Mesendoderm (in vitro differentiated cells): ENCODE data around the gene NOD1.
A peak's percentile ranks its signal among the peaks of the same experiment; 100 is the strongest.

Source experiments
- DNase-seq: peaks from one replicate; pipeline ENCODE4 v3.0.0; 2013
- H2AK5ac ChIP-seq: 2 replicates; pipeline ENCODE4 v1.6.1; 2013; ENCODE audit warnings: low read length, inconsistent platforms
- H2BK120ac ChIP-seq: 2 replicates; pipeline ENCODE4 v1.6.1; 2013; ENCODE audit warnings: low read depth, mild to moderate bottlenecking, low read length, moderate library complexity, mixed read lengths
- H2BK15ac ChIP-seq: replicated peaks from 2 replicates; pipeline ENCODE4 v1.6.1; 2013; ENCODE audit warnings: low read depth, mild to moderate bottlenecking, moderate library complexity
- H2BK5ac ChIP-seq: 2 replicates; pipeline ENCODE4 v1.6.1; 2013; ENCODE audit warnings: low read length, inconsistent platforms
- H3K18ac ChIP-seq: 2 replicates; pipeline ENCODE4 v1.6.1; 2013; ENCODE audit warnings: mild to moderate bottlenecking, low read length, mixed read lengths
- H3K23ac ChIP-seq: one replicate; pipeline ENCODE4 v1.6.1; 2013; ENCODE audit warnings: low read length
- H3K27ac ChIP-seq: 2 replicates; pipeline ENCODE4 v1.5.1; 2013; ENCODE audit warnings: low read depth, mild to moderate bottlenecking, inconsistent platforms, low read length, moderate library complexity
- H3K27me3 ChIP-seq: 2 replicates; pipeline ENCODE4 v1.6.1; 2013; ENCODE audit warnings: low read length, control low read depth, mild to moderate bottlenecking, inconsistent platforms; ENCODE audit not compliant: insufficient read depth, poor library complexity
- H3K36me3 ChIP-seq: 2 replicates; pipeline ENCODE4 v1.6.1; 2013; ENCODE audit warnings: low read length, inconsistent platforms; ENCODE audit not compliant: control insufficient read depth, insufficient read depth
- H3K4ac ChIP-seq: one replicate; pipeline ENCODE4 v1.6.1; 2013; ENCODE audit warnings: low read depth, mild to moderate bottlenecking, low read length, moderate library complexity
- H3K4me1 ChIP-seq: 2 replicates; pipeline ENCODE4 v1.6.1; 2013; ENCODE audit warnings: low read depth, low read length, inconsistent platforms; ENCODE audit not compliant: control insufficient read depth
- H3K4me2 ChIP-seq: 2 replicates; pipeline ENCODE4 v1.6.1; 2013; ENCODE audit warnings: low read length
- H3K4me3 ChIP-seq: 2 replicates; pipeline ENCODE4 v1.5.1; 2013; ENCODE audit warnings: mild to moderate bottlenecking, low read length
- H3K56ac ChIP-seq: one replicate; pipeline ENCODE4 v1.6.1; 2013; ENCODE audit warnings: low read length
- H3K79me1 ChIP-seq: 2 replicates; pipeline ENCODE4 v1.6.1; 2013; ENCODE audit warnings: low read length, inconsistent platforms
- H3K79me2 ChIP-seq: 2 replicates; pipeline ENCODE4 v1.6.1; 2013; ENCODE audit warnings: mild to moderate bottlenecking, low read length; ENCODE audit not compliant: control insufficient read depth, insufficient read depth
- H3K9ac ChIP-seq: 2 replicates; pipeline ENCODE4 v1.6.1; 2013; ENCODE audit warnings: low read length, inconsistent platforms
- H4K5ac ChIP-seq: one replicate; pipeline ENCODE4 v1.6.1; 2013; ENCODE audit warnings: low read length
- H4K8ac ChIP-seq: one replicate; pipeline ENCODE4 v1.6.1; 2013; ENCODE audit warnings: low read depth, mild to moderate bottlenecking, control low read depth, low read length, moderate library complexity
- WGBS: extraction: QIAGEN DNeasy Blood & Tissue Kit; methylation state at CpG from one replicate; pipeline ENCODE4 v1.1.7; 2013; ENCODE audit warnings: low lambda C conversion rate, missing lambda C conversion rate; ENCODE audit not compliant: insufficient coverage; ENCODE audit errors: extremely low coverage; 5-methylcytosine and 5-hydroxymethylcytosine counted together

Gene NOD1

GRCh38 chr7:30462179-30462578 is 16.4 kb downstream of the NOD1 start:
- H3K79me1 ChIP-seq = peaks cover 2% of the 10 kb centered on the region
- no peak overlapping the region for H3K4me3 ChIP-seq
- H3K9ac ChIP-seq = no peak overlapping the region
- no peak overlapping the region for H4K8ac ChIP-seq
- H3K27me3 ChIP-seq = no peaks in the 10 kb centered on the region
- H3K4me2 ChIP-seq = no peak overlapping the region
- H2BK15ac ChIP-seq = no peak overlapping the region
- no peaks in the 10 kb centered on the region for H3K79me2 ChIP-seq
- no peak overlapping the region for H3K4ac ChIP-seq
- no peaks in the 10 kb centered on the region for H3K36me3 ChIP-seq
- no peaks in the 10 kb centered on the region for H3K4me1 ChIP-seq
- no peak for DNase-seq
- no peak overlapping the region for H3K27ac ChIP-seq
- WGBS = no CpG with 5 or more reads among the region's 1 CpG
- H2BK120ac ChIP-seq = no peak overlapping the region
- no peak overlapping the region for H2AK5ac ChIP-seq
- no peak overlapping the region for H3K56ac ChIP-seq
- no peak overlapping the region for H3K18ac ChIP-seq
- H4K5ac ChIP-seq = no peak overlapping the region
- no peak overlapping the region for H3K23ac ChIP-seq
- H2BK5ac ChIP-seq = no peak overlapping the region

GRCh38 chr7:30460246-30460633 is 18.3 kb downstream of the NOD1 start:
- Histone ChIP-seq H3K18ac (no peak overlapping the region), H3K27ac (no peak overlapping the region), H3K4me3 (no peak overlapping the region), H2AK5ac (no peak overlapping the region), H2BK5ac (no peak overlapping the region), H3K9ac (no peak overlapping the region), H4K5ac (no peak overlapping the region), H3K36me3 (no peaks in the 10 kb centered on the region), H4K8ac (no peak overlapping the region), H3K4me1 (no peaks in the 10 kb centered on the region), H3K79me1 (peaks cover 2% of the 10 kb centered on the region), H3K56ac (no peak overlapping the region), H3K27me3 (no peaks in the 10 kb centered on the region), H3K79me2 (no peaks in the 10 kb centered on the region), H3K23ac (no peak overlapping the region), H2BK15ac (no peak overlapping the region), H3K4ac (no peak overlapping the region), H3K4me2 (no peak overlapping the region), H2BK120ac (no peak overlapping the region)
- DNase-seq = no peak
- WGBS = no CpG with 5 or more reads among the region's 4 CpGs

- Histone ChIP-seq H3K4ac (no peak overlapping the region), H4K5ac (no peak overlapping the region), H2BK15ac (no peak overlapping the region), H2BK5ac (no peak overlapping the region), H3K9ac (no peak overlapping the region), H3K79me1 (peaks cover 2% of the 10 kb centered on the region), H2BK120ac (no peak overlapping the region), H3K27ac (no peak overlapping the region), H3K18ac (no peak overlapping the region), H3K4me2 (no peak overlapping the region), H3K56ac (no peak overlapping the region), H3K27me3 (no peaks in the 10 kb centered on the region), H2AK5ac (no peak overlapping the region), H3K79me2 (no peaks in the 10 kb centered on the region), H3K36me3 (no peaks in the 10 kb centered on the region), H3K4me1 (no peaks in the 10 kb centered on the region), H4K8ac (no peak overlapping the region), H3K23ac (no peak overlapping the region), H3K4me3 (no peak overlapping the region)
- no peak for DNase-seq
- no CpG with 5 or more reads among the region's 9 CpGs for WGBS
These were observed 18.9 kb downstream of the NOD1 start for GRCh38 chr7:30459591-30460245.

GRCh38 chr7:30458311-30458710 is 20.3 kb downstream of the NOD1 start:
- H3K56ac ChIP-seq = no peak overlapping the region
- no CpG with 5 or more reads among the region's 1 CpG for WGBS
- no peak overlapping the region for H3K4me3 ChIP-seq

DNA sequence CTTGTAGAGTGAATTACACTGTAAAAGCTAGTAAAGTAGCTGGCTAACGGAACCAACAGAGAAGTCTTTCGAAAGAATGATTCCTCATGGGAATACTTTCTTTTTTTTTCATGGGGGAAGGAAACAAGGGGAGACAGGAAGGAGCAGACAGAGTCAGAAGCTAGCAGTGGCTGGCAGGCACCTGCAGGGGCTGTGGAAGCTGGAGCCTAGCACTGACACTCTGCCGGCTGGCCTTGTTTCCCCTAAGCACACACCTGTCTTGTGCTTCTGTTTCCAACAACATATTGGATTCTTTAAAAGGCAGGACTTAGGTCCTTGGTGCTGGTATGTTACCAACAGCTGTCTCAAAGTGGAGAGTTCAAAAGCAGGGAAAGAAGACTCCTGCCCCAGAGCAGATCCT is 24.7 kb downstream of the NOD1 start:
- H2BK15ac ChIP-seq = no peak overlapping the region
- H3K9ac ChIP-seq = no peak overlapping the region
- H3K4ac ChIP-seq = no peak overlapping the region
- H3K79me2 ChIP-seq = no peaks in the 10 kb centered on the region
- H3K79me1 ChIP-seq = no peaks in the 10 kb centered on the region
- H3K56ac ChIP-seq = no peak overlapping the region
- no peak overlapping the region for H4K5ac ChIP-seq
- no peak overlapping the region for H3K4me3 ChIP-seq
- no peak overlapping the region for H3K18ac ChIP-seq
- no peaks in the 10 kb centered on the region for H3K27me3 ChIP-seq
- no peak overlapping the region for H3K4me2 ChIP-seq
- H3K36me3 ChIP-seq = no peaks in the 10 kb centered on the region
- no peaks in the 10 kb centered on the region for H3K4me1 ChIP-seq
- no peak overlapping the region for H2BK120ac ChIP-seq
- H3K23ac ChIP-seq = no peak overlapping the region
- DNase-seq = no peak
- H3K27ac ChIP-seq = no peak overlapping the region
- no peak overlapping the region for H4K8ac ChIP-seq
- no peak overlapping the region for H2BK5ac ChIP-seq
- no peak overlapping the region for H2AK5ac ChIP-seq
- no CpG with 5 or more reads among the region's 3 CpGs for WGBS

More at GRCh38 chr7:30458311-30458710, 20.3 kb downstream of the NOD1 start:
- Histone ChIP-seq H4K5ac (no peak overlapping the region), H3K4ac (no peak overlapping the region), H3K36me3 (no peaks in the 10 kb centered on the region), H3K27me3 (no peaks in the 10 kb centered on the region), H2BK15ac (no peak overlapping the region), H4K8ac (no peak overlapping the region), H3K4me2 (no peak overlapping the region), H3K79me1 (no peaks in the 10 kb centered on the region), H3K9ac (no peak overlapping the region), H2BK120ac (no peak overlapping the region), H2AK5ac (no peak overlapping the region), H3K79me2 (no peaks in the 10 kb centered on the region), H3K23ac (no peak overlapping the region), H3K27ac (no peak overlapping the region), H3K4me1 (no peaks in the 10 kb centered on the region), H3K18ac (no peak overlapping the region), H2BK5ac (no peak overlapping the region)
- no peak for DNase-seq

- Histone ChIP-seq H3K4me3 (no peak overlapping the region), H3K9ac (no peak overlapping the region), H3K36me3 (no peaks in the 10 kb centered on the region), H4K8ac (no peak overlapping the region), H3K79me2 (no peaks in the 10 kb centered on the region), H2BK120ac (no peak overlapping the region), H3K27me3 (no peaks in the 10 kb centered on the region), H3K4me1 (no peaks in the 10 kb centered on the region), H3K18ac (no peak overlapping the region), H2BK5ac (no peak overlapping the region), H3K4me2 (no peak overlapping the region), H3K79me1 (no peaks in the 10 kb centered on the region), H3K4ac (no peak overlapping the region), H3K27ac (no peak overlapping the region), H2BK15ac (no peak overlapping the region), H4K5ac (no peak overlapping the region), H2AK5ac (no peak overlapping the region), H3K56ac (peak overlapping the region; percentile 2), H3K23ac (no peak overlapping the region)
- no CpG with 5 or more reads among the region's 8 CpGs for WGBS
- no peak for DNase-seq
These were observed 25.6 kb downstream of the NOD1 start for GRCh38 chr7:30453016-30453415.
